Measurements from ENCODE around the gene SLC18A2. TPM values are rescaled to one million over a fixed set of nuclear protein-coding genes. Genes with fewer than 3 reads are reported as not detected.
"Not testable (repeated sequence)": the region's sequence is repeated elsewhere in the genome, so short reads cannot be mapped to it uniquely, and the experiment has no call there.

Gene SLC18A2
- total and polyA plus RNA-seq, 2 experiments from 2014 or later = 0.91 TPM; not detected in 1

DNA sequence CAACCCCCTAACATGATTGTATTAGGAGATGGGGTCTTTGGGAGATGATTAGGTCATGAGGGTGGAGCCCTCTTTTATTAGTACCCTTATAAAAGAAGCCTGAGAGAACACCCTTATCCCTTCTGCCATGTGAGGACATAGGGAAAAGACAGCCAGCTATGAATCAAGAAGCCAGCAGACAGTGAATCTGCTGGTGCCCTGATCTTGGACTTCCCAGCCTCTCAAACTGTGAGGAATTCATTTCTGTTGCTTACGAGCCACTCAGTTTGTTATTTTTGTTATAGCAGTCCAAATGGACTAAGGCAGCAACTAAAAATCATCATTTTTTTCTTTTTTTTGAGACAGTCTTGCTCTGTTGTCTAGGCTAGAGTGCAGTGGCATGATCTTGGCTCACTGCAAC lies 59.8 kb downstream of the SLC18A2 start:
- no peaks in the 10 kb centered on the region for H3K9me2 ChIP-seq (ENCODE audit: insufficient read depth)
- H3K4me3 ChIP-seq = no peak overlapping the region
- H3K27me3 ChIP-seq (replicated peaks; ENCODE audit: insufficient read depth) = no peaks in the 10 kb centered on the region
- TF ChIP-seq EZH2 (IDR thresholded peaks at IDR 0.05; ENCODE audit: insufficient read depth, poor library complexity, severe bottlenecking) = no peak
- no peak for TF ChIP-seq EZH2phosphoT487 (IDR thresholded peaks at IDR 0.05; ENCODE audit: insufficient read depth, low read depth)
- WGBS, 2 experiments (ENCODE audit: low coverage in 1 of 2, low lambda C conversion rate in 2 of 2, missing lambda C conversion rate in 2 of 2) = 92 to 100% methylated on average over 1 of the region's 1 CpG
- 0 out of 2 replicates have a peak, but pooled peaks cover 2% of the 10 kb centered on the region for H3F3A ChIP-seq (ENCODE audit: insufficient read depth)
- H4K20me1 ChIP-seq (ENCODE audit: insufficient read depth) = 0 out of 2 replicates have a peak, but pooled peaks cover 3% of the 10 kb centered on the region
- no peak for DNase-seq
- H3K4me2 ChIP-seq (ENCODE audit: unreplicated experiment) = no peak overlapping the region
- H3K9me3 ChIP-seq (ENCODE audit: low read depth) = no peaks in the 10 kb centered on the region
- H3K4me1 ChIP-seq (ENCODE audit: insufficient read depth) = peaks cover 10% of the 10 kb centered on the region
- H3K79me2 ChIP-seq (ENCODE audit: insufficient read depth) = peaks cover 78% of the 10 kb centered on the region
- H3K9ac ChIP-seq = no peak overlapping the region
- H3K27ac ChIP-seq = no peak overlapping the region
- H3K36me3 ChIP-seq (ENCODE audit: low read depth) = no peaks in the 10 kb centered on the region
- no peak overlapping the region for H2AFZ ChIP-seq
- in situ Hi-C loops (cut with MboI) = no loop called here

DNA sequence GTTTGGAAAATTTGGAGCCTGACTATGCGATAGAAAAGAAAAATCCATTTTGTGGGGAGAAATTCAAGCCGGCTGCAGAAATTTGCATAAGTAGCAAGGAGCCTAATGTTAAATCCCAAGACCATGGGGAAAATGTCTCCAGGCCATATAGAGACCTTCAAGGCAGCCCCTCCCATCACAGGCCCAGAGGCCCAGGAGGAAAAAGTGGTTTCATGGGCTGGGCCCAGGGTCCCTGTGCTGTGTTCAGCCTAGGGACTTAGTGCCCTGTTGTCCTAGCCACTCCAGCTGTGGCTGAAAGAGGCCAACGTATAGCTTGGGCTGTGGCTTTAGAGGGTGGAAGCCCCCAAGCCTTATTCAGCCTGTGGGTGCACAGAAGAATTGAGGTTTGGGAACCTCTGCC lies 62.5 kb downstream of the SLC18A2 start:
- H3K27me3 ChIP-seq (replicated peaks; ENCODE audit: insufficient read depth); DNase-seq; H3F3A ChIP-seq (ENCODE audit: insufficient read depth); H4K20me1 ChIP-seq (ENCODE audit: insufficient read depth); H3K9ac ChIP-seq; H3K9me3 ChIP-seq (ENCODE audit: low read depth); H3K4me3 ChIP-seq; H3K9me2 ChIP-seq (ENCODE audit: insufficient read depth); H3K4me2 ChIP-seq (ENCODE audit: unreplicated experiment); H2AFZ ChIP-seq; in situ Hi-C loops (cut with MboI); H3K27ac ChIP-seq; H3K36me3 ChIP-seq (ENCODE audit: low read depth): not testable (repeated sequence)
- 94 to 99% methylated on average over 3 of the region's 3 CpGs for WGBS, 2 experiments (ENCODE audit: low coverage in 1 of 2, low lambda C conversion rate in 2 of 2, missing lambda C conversion rate in 2 of 2)
- H3K79me2 ChIP-seq (ENCODE audit: insufficient read depth) = peaks cover 79% of the 10 kb centered on the region
- H3K4me1 ChIP-seq (ENCODE audit: insufficient read depth) = peaks cover 10% of the 10 kb centered on the region

GRCh38 chr10:117306674-117307073 lies 65.8 kb downstream of the SLC18A2 start:
- no peak for DNase-seq
- Histone ChIP-seq H3K36me3 (ENCODE audit: low read depth) (peaks cover 10% of the 10 kb centered on the region; the same call in 1 of the 2 replicates), H3F3A (ENCODE audit: insufficient read depth) (0 out of 2 replicates have a peak, but pooled peaks cover 2% of the 10 kb centered on the region), H2AFZ (no peak overlapping the region), H3K9ac (no peak overlapping the region), H3K9me3 (ENCODE audit: low read depth) (no peaks in the 10 kb centered on the region), H4K20me1 (ENCODE audit: insufficient read depth) (peaks cover 3% of the 10 kb centered on the region; the same call in 1 of the 2 replicates), H3K9me2 (ENCODE audit: insufficient read depth) (no peaks in the 10 kb centered on the region), H3K27ac (no peak overlapping the region), H3K4me2 (ENCODE audit: unreplicated experiment) (no peak overlapping the region), H3K79me2 (ENCODE audit: insufficient read depth) (peaks cover 69% of the 10 kb centered on the region), H3K4me1 (ENCODE audit: insufficient read depth) (peaks cover 6% of the 10 kb centered on the region), H3K27me3 (replicated peaks; ENCODE audit: insufficient read depth) (no peaks in the 10 kb centered on the region), H3K4me3 (no peak overlapping the region)
- in situ Hi-C loops (cut with MboI) = no loop called here
- no peak for TF ChIP-seq EZH2phosphoT487 (IDR thresholded peaks at IDR 0.05; ENCODE audit: insufficient read depth, low read depth)
- TF ChIP-seq EZH2 (IDR thresholded peaks at IDR 0.05; ENCODE audit: insufficient read depth, poor library complexity, severe bottlenecking) = no peak

GRCh38 chr10:117311261-117311660 lies 70.3 kb downstream of the SLC18A2 start:
- H3K27ac ChIP-seq = no peak overlapping the region
- TF ChIP-seq EZH2 (IDR thresholded peaks at IDR 0.05; ENCODE audit: insufficient read depth, poor library complexity, severe bottlenecking) = no peak
- H3K4me1 ChIP-seq (ENCODE audit: insufficient read depth) = no peaks in the 10 kb centered on the region
- H3K4me3 ChIP-seq = no peak overlapping the region
- H3K79me2 ChIP-seq (ENCODE audit: insufficient read depth) = peaks cover 48% of the 10 kb centered on the region
- no peaks in the 10 kb centered on the region; the same call in 1 of the 2 replicates for H4K20me1 ChIP-seq (ENCODE audit: insufficient read depth)
- H3K9me2 ChIP-seq (ENCODE audit: insufficient read depth) = no peaks in the 10 kb centered on the region
- no peak for DNase-seq
- in situ Hi-C loops (cut with MboI) = loop anchor here (10.0 kb wide), 1 partner anchor 86 kb away; no protein-coding TSS in a partner anchor
- no peak overlapping the region for H3K9ac ChIP-seq
- no peak overlapping the region for H2AFZ ChIP-seq
- peaks cover 12% of the 10 kb centered on the region; the same call in 1 of the 2 replicates for H3K36me3 ChIP-seq (ENCODE audit: low read depth)
- H3K4me2 ChIP-seq (ENCODE audit: unreplicated experiment) = no peak overlapping the region
- H3F3A ChIP-seq (ENCODE audit: insufficient read depth) = no peaks in the 10 kb centered on the region
- 96 to 100% methylated on average over 5 of the region's 5 CpGs for WGBS, 2 experiments (ENCODE audit: low coverage in 1 of 2, low lambda C conversion rate in 2 of 2, missing lambda C conversion rate in 2 of 2)
- no peaks in the 10 kb centered on the region for H3K9me3 ChIP-seq (ENCODE audit: low read depth)
- H3K27me3 ChIP-seq (replicated peaks; ENCODE audit: insufficient read depth) = no peaks in the 10 kb centered on the region

GRCh38 chr10:117312430-117312829 lies 71.5 kb downstream of the SLC18A2 start:
- Histone ChIP-seq H3K9ac (no peak overlapping the region), H4K20me1 (ENCODE audit: insufficient read depth) (no peaks in the 10 kb centered on the region; the same call in 1 of the 2 replicates), H3K9me2 (ENCODE audit: insufficient read depth) (no peaks in the 10 kb centered on the region), H2AFZ (no peak overlapping the region), H3K9me3 (ENCODE audit: low read depth) (no peaks in the 10 kb centered on the region), H3K27me3 (replicated peaks; ENCODE audit: insufficient read depth) (no peaks in the 10 kb centered on the region), H3K36me3 (ENCODE audit: low read depth) (peaks cover 12% of the 10 kb centered on the region; the same call in 1 of the 2 replicates), H3F3A (ENCODE audit: insufficient read depth) (no peaks in the 10 kb centered on the region), H3K79me2 (ENCODE audit: insufficient read depth) (peaks cover 45% of the 10 kb centered on the region), H3K4me2 (ENCODE audit: unreplicated experiment) (no peak overlapping the region), H3K27ac (no peak overlapping the region), H3K4me3 (no peak overlapping the region), H3K4me1 (ENCODE audit: insufficient read depth) (no peaks in the 10 kb centered on the region)
- DNase-seq = no peak
- 92 to 95% methylated on average over 4 of the region's 4 CpGs for WGBS, 2 experiments (ENCODE audit: low coverage in 1 of 2, low lambda C conversion rate in 2 of 2, missing lambda C conversion rate in 2 of 2)
- in situ Hi-C loops (cut with MboI) = loop anchor here (10.0 kb wide), 1 partner anchor 88 kb away; no protein-coding TSS in a partner anchor
- TF ChIP-seq EZH2phosphoT487 (IDR thresholded peaks at IDR 0.05; ENCODE audit: insufficient read depth, low read depth) = no peak
- TF ChIP-seq EZH2 (IDR thresholded peaks at IDR 0.05; ENCODE audit: insufficient read depth, poor library complexity, severe bottlenecking) = no peak
